Parathyroid adenoma (tissue), 2 donors: Measurements from ENCODE around the gene INIP.

Experiments used
- H2AFZ ChIP-seq: fragments of 300-600 bp; sonication (generic); one replicate; pipeline ENCODE4 v1.7.0; 2017; ENCODE audit warnings: antibody characterized with exemption, mild to moderate bottlenecking
- H3K27ac ChIP-seq: fragments of 300-600 bp; sonication (generic); one replicate; pipeline ENCODE4 v1.7.0; 2017
- H3K27me3 ChIP-seq: fragments of 300-600 bp; sonication (generic); one replicate; pipeline ENCODE4 v1.7.0; 2017; ENCODE audit warnings: low read length; ENCODE audit not compliant: control insufficient read depth, insufficient read depth
- H3K36me3 ChIP-seq: fragments of 300-600 bp; sonication (generic); one replicate; pipeline ENCODE4 v1.7.0; 2017; ENCODE audit warnings: low read length; ENCODE audit not compliant: control insufficient read depth, insufficient read depth
- H3K4me1 ChIP-seq: fragments of 300-600 bp; sonication (generic); one replicate; pipeline ENCODE4 v1.7.0; 2017; ENCODE audit warnings: control low read depth
- H3K4me2 ChIP-seq: fragments of 300-600 bp; sonication (generic); one replicate; pipeline ENCODE4 v1.7.0; 2017; ENCODE audit warnings: low read length
- H3K4me3 ChIP-seq: fragments of 300-600 bp; sonication (generic); one replicate; pipeline ENCODE4 v1.7.0; 2017; ENCODE audit warnings: low read depth, low read length
- H3K79me2 ChIP-seq: fragments of 300-600 bp; sonication (generic); one replicate; pipeline ENCODE4 v1.7.0; 2017; ENCODE audit warnings: control low read depth
- H3K9ac ChIP-seq: fragments of 300-600 bp; sonication (generic); one replicate; pipeline ENCODE4 v1.7.0; 2017; ENCODE audit warnings: mild to moderate bottlenecking
- H3K9me3 ChIP-seq: fragments of 300-600 bp; sonication (generic); one replicate; pipeline ENCODE4 v1.7.0; 2017; ENCODE audit warnings: low read length; ENCODE audit not compliant: control insufficient read depth
- CTCF ChIP-seq: fragments of 300-600 bp; sonication (generic); IDR thresholded peaks from one replicate; pipeline ENCODE4 v1.7.0; 2017; ENCODE audit warnings: antibody characterized with exemption, mild to moderate bottlenecking
- donor health status: primary hyperparathyroidism.

Gene INIP, protein sequence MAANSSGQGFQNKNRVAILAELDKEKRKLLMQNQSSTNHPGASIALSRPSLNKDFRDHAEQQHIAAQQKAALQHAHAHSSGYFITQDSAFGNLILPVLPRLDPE

GRCh38 chr9:112717661-112718331 is at the start of gene INIP:
TSS of gene INIP (minus strand) at chr9:112718117. CDS start at chr9:112716485, 1,632 bp downstream.
- Histone ChIP-seq H2AFZ (peak within 1 kb of the TSS; percentile 85), H3K27ac (peak within 1 kb of the TSS; percentile 77), H3K27me3 (no peaks in the 10 kb centered on the region), H3K79me2 (no peaks in the 10 kb centered on the region), H3K36me3 (no peaks in the 10 kb centered on the region), H3K4me2 (peak within 1 kb of the TSS; percentile 84), H3K9ac (no peak within 1 kb of the TSS), H3K4me3 (peak within 1 kb of the TSS; percentile 96), H3K4me1 (no peaks in the 10 kb centered on the region), H3K9me3 (no peaks in the 10 kb centered on the region)
- TF ChIP-seq CTCF, result no peak

GRCh38 chr9:112765281-112765680 is 47.4 kb upstream of the INIP start:
- Histone ChIP-seq H3K9me3 (no peaks in the 10 kb centered on the region), H3K4me1 (no peaks in the 10 kb centered on the region), H3K4me2 (no peak overlapping the region), H3K36me3 (no peaks in the 10 kb centered on the region), H3K9ac (no peak overlapping the region), H3K27me3 (no peaks in the 10 kb centered on the region), H3K79me2 (peaks cover 6% of the 10 kb centered on the region), H2AFZ (no peak overlapping the region), H3K4me3 (no peak overlapping the region), H3K27ac (no peak overlapping the region)
- TF ChIP-seq CTCF, result no peak

GRCh38 chr9:112764837-112765236 is 46.9 kb upstream of the INIP start:
- H3K36me3 ChIP-seq, result no peaks in the 10 kb centered on the region
- TF ChIP-seq CTCF, result no peak
- H3K27me3 ChIP-seq, result no peaks in the 10 kb centered on the region
- no peak overlapping the region for H3K4me2 ChIP-seq
- H3K4me1 ChIP-seq, result no peaks in the 10 kb centered on the region
- H3K9me3 ChIP-seq, result no peaks in the 10 kb centered on the region
- H3K4me3 ChIP-seq, result no peak overlapping the region
- H2AFZ ChIP-seq, result no peak overlapping the region
- peaks cover 9% of the 10 kb centered on the region for H3K79me2 ChIP-seq
- no peak overlapping the region for H3K9ac ChIP-seq
- H3K27ac ChIP-seq, result no peak overlapping the region

DNA sequence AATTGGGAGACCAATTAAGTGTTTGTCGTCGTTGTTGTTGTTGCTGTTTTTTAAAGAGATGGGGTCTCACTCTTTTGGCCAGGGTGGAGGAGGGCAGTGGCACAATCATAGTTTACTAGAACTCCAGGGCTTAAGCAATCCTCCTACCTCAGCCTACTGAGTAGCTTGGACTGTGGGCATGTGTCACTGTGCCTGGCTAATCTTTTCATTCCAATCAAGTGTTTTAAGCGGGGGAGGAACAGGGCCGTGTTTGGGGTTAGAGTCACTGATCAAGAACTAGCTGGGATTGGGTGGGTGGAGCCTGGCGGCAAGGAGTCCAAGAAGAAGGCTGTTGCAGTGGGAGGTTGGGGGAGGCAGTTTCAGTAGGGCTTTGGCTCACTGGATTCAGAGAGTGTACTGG is 46.4 kb upstream of the INIP start:
- no peaks in the 10 kb centered on the region for H3K9me3 ChIP-seq
- H3K79me2 ChIP-seq, result peaks cover 14% of the 10 kb centered on the region
- H3K9ac ChIP-seq, result no peak overlapping the region
- no peak for TF ChIP-seq CTCF
- H3K36me3 ChIP-seq, result no peaks in the 10 kb centered on the region
- no peak overlapping the region for H3K27ac ChIP-seq
- no peak overlapping the region for H3K4me3 ChIP-seq
- H3K4me1 ChIP-seq, result no peaks in the 10 kb centered on the region
- no peaks in the 10 kb centered on the region for H3K27me3 ChIP-seq
- no peak overlapping the region for H2AFZ ChIP-seq
- no peak overlapping the region for H3K4me2 ChIP-seq
